Activated CD8-positive, alpha-beta memory T cell treated with anti-CD3 and anti-CD28 coated beads, Interleukin-2, amount 50 U/mL, for 24 hours (primary cell): ENCODE measurements around the gene AK5.
"Not testable (repeated sequence)": the region's sequence is repeated elsewhere in the genome, so short reads cannot be mapped to it uniquely, and the experiment has no call there.

Experiments
- DNase-seq: peaks from one replicate; pipeline ENCODE4 v3.0.0-alpha.2; 2020; ENCODE audit errors: extremely low read depth

Gene AK5

DNA sequence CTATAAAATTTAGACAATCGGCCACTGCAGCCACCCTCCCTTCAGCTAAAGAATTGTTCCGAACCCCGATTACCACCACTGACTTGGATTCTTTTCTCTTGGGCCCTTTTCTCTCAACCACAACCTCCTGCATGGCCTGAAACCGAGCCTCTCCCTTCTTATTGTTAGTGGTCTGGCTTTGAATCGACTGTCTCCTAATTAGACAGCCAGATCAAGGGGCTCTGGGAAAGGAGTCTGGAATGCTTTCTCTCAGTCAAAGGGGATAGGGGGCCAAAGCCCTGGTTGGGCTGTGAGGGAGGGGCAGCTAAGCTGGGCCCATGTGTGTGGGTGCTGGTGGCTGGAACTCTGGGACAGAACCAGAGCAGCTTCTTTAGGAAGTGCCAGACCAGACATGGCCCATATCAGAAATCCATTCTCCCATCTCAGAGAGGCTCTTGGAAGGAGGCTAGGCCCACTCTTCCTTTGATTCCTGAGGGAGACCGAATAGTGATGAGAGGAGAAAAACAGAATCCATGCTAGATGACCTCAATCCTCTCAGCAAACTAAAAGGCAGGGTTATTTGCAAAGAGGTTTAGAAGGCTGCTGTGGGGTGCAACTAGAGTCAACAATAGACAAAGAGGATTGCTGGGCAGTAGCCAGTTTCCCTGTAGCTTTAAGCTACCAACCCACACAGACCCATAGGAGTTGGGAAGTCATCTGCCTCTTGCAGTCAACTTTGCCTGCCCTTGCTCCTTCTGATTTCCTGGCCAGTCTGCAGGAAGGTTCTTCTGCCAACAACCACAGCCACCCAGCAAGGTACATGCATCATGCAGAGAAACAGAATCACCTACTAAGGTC is 117.6 kb downstream of the AK5 start:
- DNase-seq, result no peak

DNA sequence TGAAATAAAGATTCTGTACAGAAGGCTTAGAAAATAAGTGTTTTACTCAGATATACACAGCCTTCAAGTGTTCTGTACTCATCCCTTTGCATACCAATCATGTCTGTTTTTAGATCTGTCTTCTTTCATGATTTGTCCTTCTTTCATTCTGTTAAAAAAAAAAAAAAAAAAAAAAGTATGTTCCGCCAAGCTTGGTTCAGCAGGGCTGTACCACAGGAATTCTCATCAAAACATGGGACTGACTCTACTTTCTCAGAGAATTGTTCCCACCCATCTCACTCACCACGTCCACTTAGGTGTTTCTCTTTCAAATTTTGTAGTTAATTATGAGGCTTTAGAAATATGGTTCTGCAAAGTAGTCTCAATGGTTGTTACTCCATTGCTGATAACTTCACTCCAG is 119.0 kb downstream of the AK5 start:
- DNase-seq, result no peak

- DNase-seq, result no peak
These were observed 119.6 kb downstream of the AK5 start for GRCh38 chr1:77401384-77401783.

- no peak for DNase-seq
These were observed 123.4 kb downstream of the AK5 start for GRCh38 chr1:77405186-77405585.

DNA sequence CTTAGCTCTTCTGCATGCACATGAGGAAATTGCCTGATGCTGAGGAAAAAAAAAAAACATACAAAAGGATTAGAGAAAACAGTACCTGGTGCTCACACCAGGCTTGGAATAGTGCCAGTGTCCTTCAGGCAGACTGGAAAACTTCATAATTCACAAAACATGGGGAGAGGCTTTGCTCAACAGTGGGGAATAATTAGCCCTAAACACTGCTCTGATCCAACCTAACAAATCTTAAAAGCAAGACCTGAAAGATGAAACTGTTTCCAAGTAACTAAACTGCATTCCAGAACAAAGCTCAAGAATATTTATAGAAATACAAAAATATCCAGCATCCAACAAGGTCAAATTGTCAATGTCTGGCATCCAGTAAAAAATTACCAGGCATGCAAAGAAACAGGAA is 124.8 kb downstream of the AK5 start:
- no peak for DNase-seq

DNA sequence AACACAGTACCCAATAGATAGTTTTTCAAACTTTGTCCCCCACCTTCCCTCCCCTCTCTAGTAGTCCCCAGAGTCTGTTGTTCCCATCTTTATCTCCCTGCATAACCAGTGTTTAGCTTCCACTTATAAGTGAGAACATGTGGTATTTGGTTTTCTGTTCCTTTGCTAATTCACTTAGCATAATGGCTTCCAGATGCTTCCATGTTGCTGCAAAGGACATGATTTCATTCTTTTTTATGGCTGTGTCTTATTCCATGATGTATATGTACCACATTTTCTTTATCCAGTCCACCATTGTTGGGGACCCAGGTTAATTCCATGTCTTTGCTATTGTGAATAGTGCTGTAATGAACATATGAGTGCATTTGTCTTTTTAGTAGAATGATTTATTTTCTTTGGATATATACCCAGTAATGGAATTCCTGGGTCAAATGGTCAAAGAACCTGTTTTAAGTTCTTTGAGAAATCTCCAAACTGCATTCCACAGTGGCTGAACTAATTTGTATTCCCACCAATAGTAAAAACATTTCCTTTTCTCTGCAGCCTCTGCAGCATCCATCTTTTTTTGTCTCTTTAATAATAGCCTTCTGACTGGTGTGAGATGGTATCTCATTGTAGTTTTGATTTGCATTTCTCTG is 126.0 kb downstream of the AK5 start:
- no peak for DNase-seq

- not testable (repeated sequence) for DNase-seq
These were observed 127.1 kb downstream of the AK5 start for GRCh38 chr1:77408933-77409332.

DNA sequence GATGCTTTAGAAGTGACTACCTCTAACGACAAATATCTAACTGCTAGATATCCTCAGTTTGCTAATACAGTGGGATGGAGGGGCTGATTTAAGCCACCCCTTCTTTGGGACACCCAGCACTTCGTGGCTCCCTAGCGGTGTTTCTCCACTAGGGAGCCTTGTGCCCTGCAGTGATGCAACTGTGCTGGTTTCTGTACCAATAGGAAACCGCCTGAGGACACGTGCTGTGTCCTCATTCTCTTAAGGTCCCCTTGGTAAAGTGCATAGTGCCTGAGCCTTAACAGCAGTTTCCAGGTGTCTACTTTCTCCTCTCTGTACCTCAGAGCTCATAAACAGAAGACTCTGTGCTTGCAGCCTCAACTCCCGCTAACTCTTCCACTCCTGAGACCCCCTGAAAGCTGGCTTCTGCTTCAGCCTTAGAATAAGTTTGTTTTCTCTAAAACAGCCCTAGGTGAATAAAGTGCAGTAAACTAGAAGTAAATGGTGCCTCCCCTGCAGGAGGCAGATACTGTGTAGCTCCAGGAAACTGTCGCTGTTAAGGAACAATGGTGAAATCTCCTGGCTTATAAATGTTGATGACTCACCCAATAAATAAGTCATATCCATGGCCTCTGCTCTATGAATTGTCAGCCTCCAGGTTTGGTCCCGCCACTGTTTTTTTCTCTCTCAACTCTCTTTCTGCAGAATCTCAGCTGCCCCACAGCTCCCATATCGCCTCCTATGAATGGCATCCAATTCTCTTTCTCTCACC is 130.4 kb downstream of the AK5 start:
- DNase-seq, result no peak

DNA sequence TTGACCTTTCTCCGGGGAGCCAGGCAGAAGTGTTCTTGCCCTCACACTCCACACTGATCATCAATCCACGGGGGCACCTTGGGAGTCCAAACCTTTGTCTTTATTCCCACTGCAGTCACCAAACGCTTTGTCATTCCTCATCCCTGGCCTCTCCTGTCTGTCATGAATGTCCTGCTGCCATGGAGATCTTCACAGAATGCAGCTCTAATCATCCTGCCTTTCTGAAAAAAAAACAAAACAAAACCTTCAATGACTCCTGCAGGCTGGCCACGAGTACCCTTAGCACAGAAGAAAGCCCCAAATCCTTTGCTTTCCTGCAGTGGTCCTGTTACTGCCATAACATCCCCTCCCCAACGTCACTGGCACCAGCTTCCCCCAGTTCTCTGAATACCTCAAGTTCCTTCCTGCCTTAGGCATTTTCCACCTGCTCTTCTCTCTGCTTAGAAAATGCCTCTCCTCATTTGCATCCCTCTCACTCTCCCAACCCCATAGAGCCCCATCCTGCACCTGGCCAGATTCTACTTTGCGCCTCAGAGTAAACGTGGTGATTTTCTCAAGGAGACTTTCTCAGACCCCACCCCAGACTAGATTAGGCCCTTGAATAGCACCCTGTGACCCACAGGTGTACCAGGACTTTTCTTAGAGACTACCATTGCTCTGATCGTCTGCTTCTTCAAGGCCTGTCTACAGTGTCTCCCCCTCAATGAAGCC is 131.2 kb downstream of the AK5 start:
- DNase-seq, result no peak

DNA sequence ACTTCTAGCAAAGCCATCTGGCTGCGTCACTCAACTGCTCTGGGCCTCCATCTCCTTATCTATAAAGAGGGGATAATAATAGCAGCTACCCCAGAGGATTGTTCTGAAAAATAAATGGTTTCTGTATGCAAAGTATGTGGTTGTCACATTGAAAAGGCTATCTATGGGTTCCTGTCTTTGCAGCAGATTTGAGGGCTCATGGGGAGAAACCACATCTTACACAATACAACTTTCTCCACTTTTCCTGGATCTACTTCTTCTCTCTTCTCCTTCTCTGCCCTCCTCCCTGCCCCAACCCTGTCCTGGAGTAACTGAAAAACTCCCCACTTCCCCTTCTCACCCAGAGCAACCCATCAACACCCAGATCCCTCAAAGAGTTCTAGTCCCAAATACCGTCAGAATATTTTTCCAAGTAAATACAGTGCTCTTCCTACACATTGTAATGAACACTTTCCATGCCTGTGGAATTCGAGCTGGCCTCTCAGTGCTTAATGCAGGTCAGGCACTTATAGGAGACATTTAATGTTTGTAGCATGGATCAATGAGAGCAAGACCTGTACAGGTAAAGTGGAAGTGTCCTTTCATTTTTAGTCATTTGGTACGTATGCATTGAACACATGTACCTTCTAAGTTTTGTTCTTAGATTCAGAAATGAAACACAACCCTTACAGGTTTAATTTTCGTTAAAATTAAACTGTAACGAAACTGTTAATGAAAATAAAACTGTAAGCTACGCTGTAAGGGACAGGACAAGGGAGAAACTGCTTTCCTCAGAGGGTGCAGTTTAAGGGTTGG is 131.9 kb downstream of the AK5 start:
- DNase-seq, result no peak

GRCh38 chr1:77415579-77415978 is 133.8 kb downstream of the AK5 start:
- no peak for DNase-seq

GRCh38 chr1:77416692-77417450 is 135.1 kb downstream of the AK5 start:
- DNase-seq, result no peak

DNA sequence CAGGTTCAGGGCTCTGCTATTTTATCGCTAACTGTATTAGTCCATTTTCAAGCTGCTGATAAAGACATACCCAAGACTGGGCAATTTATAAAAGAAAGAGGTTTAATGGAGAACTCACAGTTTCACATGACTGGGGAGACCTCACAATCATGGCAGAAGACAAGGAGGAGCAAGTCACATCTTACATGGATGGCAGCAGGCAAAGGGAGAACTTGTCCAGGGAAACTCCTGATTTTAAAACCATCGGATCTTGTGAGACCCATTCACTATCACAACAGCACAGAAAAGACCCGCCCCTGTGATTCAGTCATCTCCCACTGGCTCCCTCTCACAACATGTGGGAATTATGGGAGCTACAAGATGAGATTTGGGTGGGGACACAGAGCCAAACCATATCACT is 136.2 kb downstream of the AK5 start:
- DNase-seq, result not testable (repeated sequence)

DNA sequence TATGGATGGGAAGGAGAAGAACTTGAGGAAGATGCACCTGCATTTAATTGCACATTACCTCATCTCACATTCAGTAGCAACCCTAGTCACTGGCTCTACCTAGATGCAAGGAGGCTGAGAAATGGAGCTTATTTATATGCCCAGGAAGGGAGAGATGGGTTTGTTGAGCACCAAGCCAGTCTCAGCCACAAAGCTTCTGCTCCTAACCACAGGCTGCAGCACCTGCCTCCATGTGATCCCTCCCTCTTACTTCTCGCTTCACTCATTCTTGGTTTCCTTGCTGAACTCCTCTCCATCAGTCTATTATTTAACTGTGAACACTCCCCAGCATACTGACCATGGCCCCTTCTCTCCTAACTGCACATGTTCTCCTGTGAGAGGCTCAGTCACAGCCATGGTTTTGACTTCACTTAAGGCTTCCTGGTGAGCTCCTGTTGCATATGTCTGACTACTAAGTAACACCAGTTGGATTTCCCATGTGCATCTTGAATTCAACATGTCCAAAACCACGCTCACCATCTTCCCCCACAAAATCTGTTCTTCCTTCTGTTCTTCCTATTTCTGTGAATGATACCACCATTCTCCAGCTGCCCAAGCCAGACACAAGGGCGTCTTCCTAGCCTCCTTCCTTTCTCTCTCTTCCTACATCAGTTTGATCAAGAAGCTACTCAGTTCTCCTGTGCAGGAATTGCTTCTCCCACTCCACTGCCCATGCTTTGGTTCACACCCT is 139.8 kb downstream of the AK5 start:
- no peak for DNase-seq

DNA sequence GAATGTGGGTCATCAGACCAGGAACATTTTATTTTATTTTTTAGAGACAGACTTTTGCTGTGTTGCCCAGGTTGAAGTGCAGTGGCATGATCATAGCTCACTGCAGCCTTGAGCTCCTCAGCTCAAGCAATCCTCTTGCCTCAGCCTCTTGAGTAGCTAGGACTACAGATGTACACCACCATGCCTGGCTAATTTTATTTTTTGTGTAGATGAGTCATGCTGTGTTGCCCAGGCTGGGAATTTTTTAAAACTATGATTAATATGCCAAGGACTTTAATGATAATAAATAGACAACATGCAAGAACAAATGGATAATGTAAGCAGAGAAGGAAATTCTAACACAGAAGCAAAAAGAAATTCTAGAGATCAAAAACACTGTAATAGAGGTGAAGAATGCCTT is 142.4 kb downstream of the AK5 start:
- DNase-seq, result no peak

DNA sequence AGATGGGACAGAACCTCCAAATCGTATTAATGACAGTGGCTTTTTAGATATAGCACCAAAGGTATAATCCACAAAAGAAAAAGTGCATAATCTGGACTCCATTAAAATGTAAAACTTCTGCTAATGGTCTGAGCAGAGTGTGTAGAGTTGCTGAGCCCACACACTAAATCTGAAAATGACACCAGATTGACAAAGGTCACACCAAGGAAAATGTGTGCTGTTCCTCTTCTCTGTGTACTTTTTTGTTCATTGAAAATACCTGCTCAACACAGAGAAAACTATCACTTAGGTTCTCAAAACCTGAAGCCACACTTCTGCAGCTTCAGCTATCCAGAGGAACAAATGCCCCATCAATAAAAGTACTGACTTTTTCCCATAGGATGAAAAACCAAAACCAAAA is 146.2 kb downstream of the AK5 start:
- no peak for DNase-seq

DNA sequence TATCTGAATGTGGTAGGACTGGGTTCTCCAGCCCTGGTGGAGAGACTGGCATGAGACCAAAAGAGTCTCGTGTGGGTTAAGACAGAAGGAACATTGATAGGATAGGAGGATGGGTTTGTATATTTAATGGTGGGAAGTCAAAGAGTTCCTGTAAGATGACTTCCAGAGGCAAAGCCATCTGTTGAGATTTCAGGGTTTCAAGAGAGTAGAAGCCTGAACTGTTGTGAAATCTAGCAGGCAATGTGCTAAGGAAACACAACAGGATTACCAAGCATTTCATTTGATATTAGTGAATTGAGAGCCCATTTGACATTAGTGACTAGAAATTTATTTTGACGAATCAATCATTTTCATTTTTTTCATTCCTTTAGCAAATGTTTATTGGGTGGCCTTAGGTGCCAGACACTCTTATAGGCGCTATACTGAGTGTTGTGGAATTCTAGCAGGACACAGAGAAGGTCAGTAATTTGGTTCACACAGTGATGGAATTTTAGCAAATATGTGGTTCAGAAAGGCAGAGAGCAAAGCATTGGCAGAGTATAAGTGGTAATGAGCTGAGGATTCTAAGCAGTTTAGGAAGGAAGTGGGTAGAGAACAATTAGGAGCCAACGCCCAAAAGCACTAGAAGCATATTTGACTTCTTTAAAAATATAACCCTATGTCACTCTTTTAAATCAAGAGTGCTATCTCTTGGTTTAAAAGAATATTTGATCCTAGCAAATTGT is 149.3 kb downstream of the AK5 start:
- DNase-seq, result no peak

GRCh38 chr1:77433934-77434333 is 152.1 kb downstream of the AK5 start:
- no peak for DNase-seq

- no peak for DNase-seq
These were observed 153.1 kb downstream of the AK5 start for GRCh38 chr1:77434967-77435366.
